Activated CD4-positive, alpha-beta memory T cell treated with anti-CD3 and anti-CD28 coated beads, Interleukin-2, amount 10 ng/mL, durations not matched to agents 7 days and 5 days (primary cell): ENCODE measurements around the gene PRDM16. TPM values are rescaled to one million over a fixed set of nuclear protein-coding genes. Genes with fewer than 3 reads are reported as not detected.
A peak's percentile ranks its signal among the peaks of the same experiment; 100 is the strongest.

Source experiments
- CTCF ChIA-PET: fragments of 350-600 bp; sonication (Branson Sonifier 250); formaldehyde crosslinking; loops from one replicate; lab custom pipeline; 2021; ENCODE audit warnings: antibody characterized with exemption, inconsistent platforms; lab: Charles Lee
- POLR2A ChIA-PET: fragments of 350-600 bp; sonication (Branson Sonifier 250); formaldehyde crosslinking; loops from one replicate; lab custom pipeline; 2021; ENCODE audit warnings: antibody characterized with exemption; lab: Charles Lee
- DNase-seq: peaks from one replicate; pipeline ENCODE4 v3.0.0-alpha.2; 2020
- H3K27ac Mint-ChIP-seq: one replicate; pipeline ENCODE4 v1.8.0; 2021; ENCODE audit warnings: mild to moderate bottlenecking, mixed read lengths
- H3K27me3 Mint-ChIP-seq: one replicate; pipeline ENCODE4 v1.8.0; 2021; ENCODE audit warnings: mixed read lengths
- H3K36me3 Mint-ChIP-seq: one replicate; pipeline ENCODE4 v1.8.0; 2021; ENCODE audit warnings: low read depth, mixed read lengths
- H3K4me1 Mint-ChIP-seq: one replicate; pipeline ENCODE4 v1.8.0; 2021; ENCODE audit warnings: mixed read lengths
- H3K4me3 Mint-ChIP-seq: one replicate; pipeline ENCODE4 v1.8.0; 2021; ENCODE audit warnings: mild to moderate bottlenecking, mixed read lengths
- H3K9me3 Mint-ChIP-seq: one replicate; pipeline ENCODE4 v1.8.0; 2021; ENCODE audit warnings: mixed read lengths
- total RNA-seq, 2 experiments: library from RNA; stranded (reverse); gene quantifications; one replicate each; pipeline ENCODE4 v1.2.3, GENCODE V29; 2021

The PRDM16 gene
- total RNA-seq, 2 experiments from 2014 or later, result 0.03 to 0.20 TPM

DNA sequence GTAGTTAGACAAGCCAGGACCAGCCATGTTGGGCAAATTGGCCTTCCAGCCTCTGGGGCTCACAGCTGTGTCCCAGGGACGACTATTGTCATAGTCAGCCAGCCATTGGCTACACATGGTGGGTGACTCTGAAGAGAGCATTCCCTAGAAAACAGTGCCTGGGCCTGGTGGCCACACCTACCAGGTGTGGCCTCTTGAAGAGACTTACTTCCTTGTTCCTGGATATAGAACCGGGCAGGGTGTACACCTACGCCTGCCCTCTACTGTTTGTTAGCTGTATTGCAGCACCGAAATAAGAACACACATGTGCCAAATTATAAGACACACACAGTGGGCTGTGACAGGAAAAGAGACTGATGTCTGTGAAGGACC, 250.9 kb downstream of the PRDM16 start:
- DNase-seq, result peak; percentile 30

DNA sequence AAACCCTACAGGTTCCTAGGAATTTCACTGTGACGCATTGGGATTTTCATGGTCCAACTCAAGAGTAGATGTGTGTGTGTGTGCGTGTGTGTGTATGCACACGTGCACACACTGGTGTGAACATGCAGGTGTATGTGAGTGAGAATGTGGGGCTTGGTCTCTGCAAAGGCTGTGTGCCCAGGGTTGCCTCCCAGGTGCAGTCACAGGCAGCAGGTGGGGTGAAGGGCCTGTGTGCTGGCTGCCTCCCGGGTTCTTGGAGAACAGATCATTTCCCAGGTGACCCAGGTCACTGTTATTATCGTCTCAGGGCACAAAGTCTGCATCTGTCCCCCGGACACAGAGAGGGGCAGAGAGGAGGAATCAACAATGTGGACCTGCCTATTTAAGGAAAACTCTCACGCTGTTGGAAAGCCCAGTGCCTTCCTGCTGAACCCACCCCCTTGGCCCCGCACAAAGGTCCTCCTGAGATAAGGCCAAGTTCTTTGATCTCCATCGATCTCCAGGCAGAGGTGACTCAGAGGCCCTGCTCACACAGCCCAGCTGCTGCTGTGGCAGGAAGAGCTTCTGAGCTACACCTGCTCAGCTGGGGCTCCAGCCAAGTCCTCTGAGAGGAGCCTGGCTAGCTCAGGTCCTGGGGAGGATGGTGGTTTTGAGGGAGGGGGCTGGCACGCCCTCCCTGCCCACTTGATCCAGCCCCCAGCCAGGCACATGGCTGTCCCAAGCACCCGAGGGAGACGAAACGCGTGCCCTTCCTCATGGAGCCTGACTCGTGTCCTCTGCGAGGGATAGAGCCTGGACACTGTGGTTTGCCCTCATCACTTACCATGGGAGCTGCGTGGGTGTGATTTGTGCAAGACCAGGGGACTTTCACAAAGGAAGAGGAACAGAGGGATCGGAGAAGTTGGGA, 251.5 kb downstream of the PRDM16 start:
- POLR2A ChIA-PET, result no interaction called here
- H3K4me1 Mint-ChIP-seq, result no peaks in the 10 kb centered on the region
- no peaks in the 10 kb centered on the region for H3K27me3 Mint-ChIP-seq
- H3K9me3 Mint-ChIP-seq, result peaks cover 14% of the 10 kb centered on the region
- H3K4me3 Mint-ChIP-seq, result no peak overlapping the region
- DNase-seq, result no peak
- no peak overlapping the region for H3K27ac Mint-ChIP-seq
- CTCF ChIA-PET, result interaction anchor here (1.6 kb wide), 1 partner anchor 11 kb away, joined by 3 read pairs; no protein-coding TSS in a partner anchor
- peaks cover 6% of the 10 kb centered on the region for H3K36me3 Mint-ChIP-seq

More for the DNA sequence above, 250.9 kb downstream of the PRDM16 start:
- Mint-ChIP-seq H3K4me1 (no peaks in the 10 kb centered on the region), H3K27ac (no peak overlapping the region), H3K4me3 (no peak overlapping the region), H3K36me3 (peaks cover 6% of the 10 kb centered on the region), H3K9me3 (peaks cover 17% of the 10 kb centered on the region), H3K27me3 (no peaks in the 10 kb centered on the region)
- ChIA-PET CTCF (interaction anchor here (1.6 kb wide), 1 partner anchor 11 kb away, joined by 3 read pairs; no protein-coding TSS in a partner anchor), POLR2A (no interaction called here)

DNA sequence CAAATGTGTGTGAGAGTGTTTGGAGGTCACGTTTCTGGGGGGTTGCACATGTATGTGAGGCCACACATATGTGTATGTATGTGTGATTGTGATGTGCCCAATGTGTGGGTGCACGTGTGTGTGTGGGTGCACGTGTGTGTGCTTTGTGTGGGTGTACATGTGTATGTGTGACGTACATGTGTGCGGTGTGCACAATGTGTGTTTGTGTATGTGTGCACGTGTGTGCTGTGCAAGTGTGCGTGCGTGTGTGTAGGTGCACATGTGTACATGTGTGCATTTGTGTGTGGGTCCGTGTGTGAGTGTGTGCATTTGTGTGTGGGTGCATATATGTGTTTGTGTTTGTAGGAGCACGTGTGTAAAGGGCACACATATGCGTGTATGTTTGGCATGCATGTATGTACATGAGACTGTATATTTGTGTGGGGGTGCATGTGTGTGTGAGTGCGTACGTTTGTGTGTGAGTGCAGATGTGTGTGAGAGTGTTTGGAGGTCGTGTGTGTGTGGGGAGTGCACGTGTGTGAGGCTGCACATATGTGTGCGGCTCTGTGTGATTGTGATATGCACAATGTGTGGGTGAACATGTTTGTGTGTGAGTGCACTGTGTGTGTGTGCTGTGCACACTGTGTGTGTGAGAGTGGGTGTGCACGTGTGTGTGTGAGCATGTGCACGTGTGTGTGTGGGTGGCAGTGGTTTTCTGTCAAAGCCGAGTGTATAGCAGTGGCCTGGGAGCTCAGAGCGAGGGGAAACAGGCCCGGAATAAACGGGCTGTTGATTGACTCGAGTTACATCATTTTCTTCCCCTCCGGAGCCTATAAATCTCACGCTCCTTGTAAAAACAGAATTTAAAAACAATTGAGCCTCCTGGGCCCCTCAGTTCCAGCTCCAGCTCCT, 252.8 kb downstream of the PRDM16 start:
- Mint-ChIP-seq H3K4me1 (no peaks in the 10 kb centered on the region), H3K4me3 (no peak overlapping the region), H3K9me3 (peaks cover 6% of the 10 kb centered on the region), H3K27ac (no peak overlapping the region), H3K36me3 (peaks cover 5% of the 10 kb centered on the region), H3K27me3 (no peaks in the 10 kb centered on the region)
- no peak for DNase-seq
- CTCF ChIA-PET, result no interaction called here
- POLR2A ChIA-PET, result no interaction called here

DNA sequence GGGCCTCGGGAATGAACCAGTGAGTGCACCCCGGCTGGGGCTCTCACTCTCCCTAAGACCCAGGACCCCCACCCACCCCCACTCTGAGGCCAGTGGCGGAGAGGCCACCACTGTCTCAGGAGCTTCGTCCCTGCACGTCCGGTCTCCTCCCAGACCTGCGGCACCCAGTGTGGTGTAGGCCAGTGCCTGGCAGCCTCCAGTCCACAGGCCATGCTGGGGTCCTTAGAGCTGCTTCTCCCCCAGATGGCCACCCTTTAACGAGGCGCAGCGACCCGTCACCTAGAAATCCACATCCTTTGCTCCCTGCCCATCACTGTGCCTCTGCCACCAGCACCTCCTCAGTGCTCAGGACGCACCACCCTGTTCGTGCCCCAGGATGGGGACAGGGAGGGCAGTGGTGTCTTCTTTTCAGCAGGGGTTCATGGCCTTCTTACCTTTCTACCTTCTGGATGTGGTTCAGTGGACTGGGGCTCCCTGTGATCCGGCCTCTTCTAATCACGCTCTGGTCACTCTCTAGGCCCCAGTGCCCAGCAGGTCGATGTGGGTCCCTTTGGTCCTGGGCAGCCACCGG, 253.5 kb downstream of the PRDM16 start:
- H3K9me3 Mint-ChIP-seq, result peaks cover 5% of the 10 kb centered on the region
- no peak for DNase-seq
- no peak overlapping the region for H3K4me3 Mint-ChIP-seq
- H3K27me3 Mint-ChIP-seq, result no peaks in the 10 kb centered on the region
- no peak overlapping the region for H3K27ac Mint-ChIP-seq
- H3K36me3 Mint-ChIP-seq, result peaks cover 4% of the 10 kb centered on the region
- CTCF ChIA-PET, result no interaction called here
- POLR2A ChIA-PET, result no interaction called here
- no peaks in the 10 kb centered on the region for H3K4me1 Mint-ChIP-seq

DNA sequence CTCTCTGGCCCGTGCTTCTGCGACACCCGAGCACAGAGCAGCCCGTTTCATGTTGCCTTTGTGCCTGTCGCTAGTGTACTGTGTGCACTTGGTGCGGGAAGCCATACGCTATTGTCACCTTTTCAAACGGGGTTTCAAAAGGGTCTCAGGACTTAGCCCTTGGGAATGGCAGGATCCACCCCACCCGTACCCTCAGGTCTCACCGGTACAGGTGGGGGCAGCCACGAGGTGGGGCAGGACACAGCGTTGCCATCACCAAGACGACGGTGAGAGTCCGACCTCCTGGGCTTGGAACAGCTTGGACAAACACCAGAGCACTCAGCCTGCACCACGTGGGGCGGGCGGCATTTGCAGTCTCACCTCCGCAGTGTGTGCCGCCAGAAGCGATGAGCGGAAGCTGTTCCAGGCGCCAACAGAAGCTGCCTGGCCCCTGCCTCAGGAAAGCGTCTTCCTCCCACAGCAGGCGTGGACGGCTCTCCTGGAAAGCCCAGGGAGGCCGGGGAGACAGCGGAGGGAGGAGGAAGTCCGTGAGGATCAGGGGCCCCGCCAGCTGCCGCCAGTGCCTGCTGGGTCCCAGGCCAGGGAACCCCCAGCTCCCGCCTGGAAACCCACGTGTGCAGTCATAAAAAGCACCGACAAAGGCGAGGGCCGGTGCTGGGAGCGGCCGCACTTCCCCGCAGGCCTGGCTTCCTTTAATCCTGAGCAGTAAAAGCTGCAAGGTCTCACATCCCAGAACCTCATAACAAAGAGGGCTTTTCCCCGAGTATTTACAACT, 254.2 kb downstream of the PRDM16 start:
- Mint-ChIP-seq H3K27me3 (no peaks in the 10 kb centered on the region), H3K27ac (no peak overlapping the region), H3K9me3 (peaks cover 4% of the 10 kb centered on the region), H3K36me3 (peaks cover 3% of the 10 kb centered on the region), H3K4me1 (no peaks in the 10 kb centered on the region), H3K4me3 (no peak overlapping the region)
- CTCF ChIA-PET, result no interaction called here
- no peak for DNase-seq
- POLR2A ChIA-PET, result no interaction called here

DNA sequence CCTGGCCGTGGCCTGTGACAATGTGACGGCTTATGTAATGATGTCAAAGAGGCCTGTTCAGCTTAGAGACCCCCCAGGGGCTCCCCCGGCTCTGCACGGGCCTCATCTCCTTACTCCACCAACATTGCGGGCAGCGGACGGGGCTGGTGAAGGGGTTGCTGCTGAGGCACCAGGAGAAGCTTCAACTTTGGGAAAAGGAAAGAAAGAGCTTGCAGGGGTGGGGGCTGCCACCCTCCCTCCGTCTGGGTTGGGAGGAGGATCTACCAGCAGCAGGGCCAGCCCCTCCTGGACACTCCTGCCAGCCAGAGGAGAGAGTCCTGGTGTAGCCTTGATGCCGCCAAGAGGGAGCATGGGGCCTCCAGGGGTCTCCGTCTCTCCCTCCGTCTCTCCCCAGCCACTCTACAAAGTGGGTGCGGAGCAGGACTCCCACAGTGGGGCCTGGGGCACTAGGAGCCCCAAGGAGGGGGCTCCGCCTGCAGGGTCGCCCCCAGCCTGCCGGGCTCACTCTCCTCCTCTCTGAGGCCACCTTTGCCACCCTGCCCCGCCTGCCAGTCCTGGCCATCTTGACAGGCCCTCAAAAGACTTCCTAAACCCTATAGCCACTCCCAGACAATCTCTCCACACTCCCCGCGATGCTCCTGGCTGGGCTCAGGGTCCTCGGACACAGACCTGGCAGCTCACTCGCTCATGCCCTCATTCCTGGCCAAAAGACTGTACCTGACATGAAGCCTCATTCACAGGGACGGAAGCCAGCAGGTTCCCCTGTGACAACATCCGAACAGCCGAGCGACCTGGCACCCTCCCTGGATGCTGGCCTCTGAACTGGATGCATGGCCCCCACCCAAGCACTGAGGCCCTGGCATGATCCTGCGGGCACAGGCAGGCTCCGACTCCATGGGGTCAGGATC, 255.0 kb downstream of the PRDM16 start:
- Mint-ChIP-seq H3K36me3 (no peaks in the 10 kb centered on the region), H3K27ac (no peak overlapping the region), H3K9me3 (no peaks in the 10 kb centered on the region), H3K4me3 (no peak overlapping the region), H3K4me1 (no peaks in the 10 kb centered on the region), H3K27me3 (no peaks in the 10 kb centered on the region)
- no peak for DNase-seq
- ChIA-PET POLR2A (no interaction called here), CTCF (no interaction called here)

DNA sequence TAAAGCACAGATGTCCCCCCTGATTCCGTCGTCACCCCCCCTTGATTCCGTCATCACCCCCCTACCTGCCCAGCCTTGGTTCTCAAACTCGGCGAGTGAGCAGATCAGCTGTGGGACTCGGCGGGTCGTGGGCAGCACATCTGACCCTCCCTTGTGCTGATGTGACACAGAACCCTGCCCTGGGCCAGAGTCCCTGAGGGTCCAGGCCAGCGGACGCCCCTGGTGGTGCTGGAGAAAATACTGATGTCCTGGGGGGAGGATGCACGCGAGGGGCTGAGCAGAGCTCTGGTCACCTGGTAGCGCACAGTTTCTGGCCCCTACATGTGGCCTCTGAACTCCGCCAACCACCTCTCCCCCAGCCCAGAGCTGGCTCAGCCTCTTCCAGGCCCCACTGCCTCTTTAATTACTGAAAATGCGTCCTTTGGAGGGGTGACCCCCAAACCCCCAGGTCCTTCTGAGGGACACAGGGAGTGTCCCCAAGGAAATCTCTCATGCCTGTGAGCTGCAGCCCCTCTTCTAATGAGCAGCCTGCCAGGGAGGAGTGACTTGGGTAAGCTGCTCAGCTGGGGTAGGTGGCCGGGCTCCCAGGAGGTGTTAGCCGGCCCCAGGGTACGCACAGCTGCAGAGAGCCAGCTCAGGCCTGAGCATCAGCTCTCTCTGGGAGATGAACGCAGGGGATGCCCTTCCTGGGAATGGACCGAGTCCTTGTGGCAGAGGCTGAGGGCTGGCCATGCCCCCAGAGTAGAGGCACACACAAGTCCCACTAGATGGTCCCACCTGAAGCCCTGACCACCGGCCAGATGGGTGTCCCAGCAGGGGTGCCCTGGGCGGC, 255.9 kb downstream of the PRDM16 start:
- ChIA-PET POLR2A (no interaction called here), CTCF (no interaction called here)
- Mint-ChIP-seq H3K4me3 (no peak overlapping the region), H3K27me3 (no peaks in the 10 kb centered on the region), H3K4me1 (no peaks in the 10 kb centered on the region), H3K27ac (no peak overlapping the region), H3K9me3 (no peaks in the 10 kb centered on the region), H3K36me3 (no peaks in the 10 kb centered on the region)
- no peak for DNase-seq

DNA sequence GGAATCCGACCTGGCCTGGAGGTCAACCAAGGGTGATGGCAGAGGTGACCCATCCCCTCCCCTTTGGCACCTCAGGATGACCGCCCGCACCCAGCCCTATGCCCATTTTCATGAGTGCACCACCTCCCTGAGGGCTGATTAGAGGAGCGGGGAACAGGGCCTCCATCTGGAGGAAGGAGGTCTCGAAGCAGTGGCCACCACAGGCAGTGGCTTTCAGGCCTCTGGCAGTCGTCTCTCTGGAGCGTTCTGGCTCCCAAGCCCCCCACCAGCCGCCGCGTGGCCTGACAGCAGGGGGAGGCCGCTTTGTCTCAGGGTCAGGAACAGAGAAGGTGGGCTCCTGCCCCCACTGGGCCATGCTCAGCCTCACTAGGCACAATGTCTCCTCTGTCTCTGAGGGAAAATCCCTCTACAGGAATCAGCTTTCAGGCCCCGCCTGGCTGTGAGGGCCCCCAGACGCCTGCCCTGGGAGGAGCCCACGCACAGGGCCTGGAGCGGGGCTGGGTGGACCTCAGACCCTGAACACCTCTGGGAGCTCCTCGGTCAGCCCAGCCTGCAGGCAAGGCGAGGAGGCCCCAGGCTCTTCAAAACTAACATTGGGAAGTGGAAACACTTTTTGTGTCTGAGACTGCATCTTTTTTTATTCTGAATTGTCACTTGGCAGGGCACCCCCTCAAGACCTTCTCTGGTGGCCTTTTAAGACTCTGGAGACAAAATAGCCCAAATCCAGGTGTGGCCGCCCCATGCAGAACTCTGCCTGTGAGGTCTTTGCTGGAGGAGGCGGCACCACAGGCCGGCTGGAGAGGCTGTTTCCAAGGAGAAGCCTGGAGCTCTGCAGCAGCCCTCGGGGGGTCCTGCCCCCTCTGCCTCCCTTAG, 257.7 kb downstream of the PRDM16 start:
- Mint-ChIP-seq H3K27ac (no peak overlapping the region), H3K4me1 (no peaks in the 10 kb centered on the region), H3K27me3 (no peaks in the 10 kb centered on the region), H3K4me3 (no peak overlapping the region), H3K9me3 (no peaks in the 10 kb centered on the region), H3K36me3 (no peaks in the 10 kb centered on the region)
- ChIA-PET CTCF (no interaction called here), POLR2A (no interaction called here)
- no peak for DNase-seq

DNA sequence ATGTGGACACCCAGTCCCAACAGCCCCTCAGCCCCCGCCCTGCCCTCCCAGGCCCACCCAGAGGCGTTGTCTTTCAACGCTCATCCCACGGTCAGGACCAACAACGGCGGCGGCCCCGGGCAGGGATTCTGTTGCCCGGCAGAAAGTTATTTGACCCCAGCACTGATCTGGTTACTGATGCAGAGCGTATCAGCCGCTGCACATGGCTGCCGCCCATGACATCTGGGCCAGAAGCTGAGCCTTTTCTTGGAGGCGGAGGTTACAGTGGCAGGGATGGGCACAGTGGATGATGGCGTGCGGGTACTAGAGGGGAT, 258.3 kb downstream of the PRDM16 start:
- ChIA-PET POLR2A (no interaction called here), CTCF (no interaction called here)
- Mint-ChIP-seq H3K4me1 (no peaks in the 10 kb centered on the region), H3K9me3 (no peaks in the 10 kb centered on the region), H3K36me3 (no peaks in the 10 kb centered on the region), H3K4me3 (no peak overlapping the region), H3K27me3 (no peaks in the 10 kb centered on the region), H3K27ac (no peak overlapping the region)
- no peak for DNase-seq

DNA sequence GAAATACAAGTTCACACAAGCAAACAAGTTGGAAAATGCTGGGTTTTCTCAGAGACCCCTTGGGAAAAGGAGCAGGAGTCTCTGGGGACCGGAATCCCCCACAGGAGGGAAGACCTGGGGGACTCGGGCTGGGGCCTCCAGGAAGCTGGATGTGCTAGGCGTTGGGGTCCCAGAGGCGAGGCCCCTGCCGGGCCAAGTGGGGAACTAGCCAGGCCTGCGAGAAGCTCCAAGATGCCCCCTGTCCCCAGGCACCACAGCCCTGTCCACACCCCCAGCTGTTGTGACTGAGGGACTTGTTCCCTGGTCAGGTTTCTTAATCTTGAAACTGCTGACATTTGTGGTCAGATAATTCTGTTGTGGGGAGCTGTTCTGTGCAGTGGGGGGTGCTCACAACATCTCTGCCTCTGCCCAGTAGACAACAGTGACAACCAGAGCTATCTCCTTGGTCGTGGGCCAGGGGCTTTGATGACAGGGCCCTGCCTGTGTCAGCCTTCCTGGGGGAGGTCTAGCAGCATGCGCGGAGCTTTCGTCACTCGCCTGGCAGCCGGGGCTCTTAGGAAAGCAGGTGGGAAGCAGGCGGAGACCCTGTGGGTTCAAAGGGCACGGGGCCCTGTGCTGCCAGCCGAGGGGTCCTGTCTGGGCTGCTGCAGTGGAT, 259.1 kb downstream of the PRDM16 start:
- H3K36me3 Mint-ChIP-seq, result no peaks in the 10 kb centered on the region
- CTCF ChIA-PET, result no interaction called here
- no peak overlapping the region for H3K27ac Mint-ChIP-seq
- no peak for DNase-seq
- H3K27me3 Mint-ChIP-seq, result no peaks in the 10 kb centered on the region
- POLR2A ChIA-PET, result no interaction called here
- H3K4me3 Mint-ChIP-seq, result no peak overlapping the region
- H3K4me1 Mint-ChIP-seq, result no peaks in the 10 kb centered on the region
- no peaks in the 10 kb centered on the region for H3K9me3 Mint-ChIP-seq
